ENCODE measurements around the gene FBXO17.
"Not testable (repeated sequence)": the region's sequence is repeated elsewhere in the genome, so short reads cannot be mapped to it uniquely, and the experiment has no call there.

Gene FBXO17

GRCh38 chr19:38975214-38975860, at the start of gene FBXO17:
Gene FBXO17, minus strand, starts transcription at chr19:38975742. Its CDS starts 25,423 bp downstream, at chr19:38950319.
- DNase-seq, result peak; percentile 45

GRCh38 chr19:39024875-39025641, 49.5 kb upstream of the FBXO17 start:
- DNase-seq, result no peak

GRCh38 chr19:39021063-39021462, 45.5 kb upstream of the FBXO17 start:
- no peak for DNase-seq

GRCh38 chr19:39017646-39018045, 42.1 kb upstream of the FBXO17 start:
- no peak for DNase-seq

- DNase-seq, result no peak
These were observed 41.5 kb upstream of the FBXO17 start for GRCh38 chr19:39017026-39017425.

GRCh38 chr19:39014037-39014436, 38.5 kb upstream of the FBXO17 start:
- DNase-seq, result no peak

GRCh38 chr19:39009001-39009400, 33.5 kb upstream of the FBXO17 start:
- DNase-seq, result no peak

GRCh38 chr19:39008137-39008536, 32.6 kb upstream of the FBXO17 start:
- no peak for DNase-seq

- no peak for DNase-seq
These were observed 31.6 kb upstream of the FBXO17 start for GRCh38 chr19:39007096-39007495.

- DNase-seq, result no peak
These were observed 28.9 kb upstream of the FBXO17 start for GRCh38 chr19:39004403-39004802.

GRCh38 chr19:39003796-39004195, 28.3 kb upstream of the FBXO17 start:
- DNase-seq, result no peak

GRCh38 chr19:39003188-39003587, 27.6 kb upstream of the FBXO17 start:
- DNase-seq, result no peak

GRCh38 chr19:39001041-39001440, 25.5 kb upstream of the FBXO17 start:
- DNase-seq, result no peak

- DNase-seq, result not testable (repeated sequence)
These were observed 22.0 kb upstream of the FBXO17 start for GRCh38 chr19:38997576-38997975.

- peak; percentile 53 for DNase-seq
These were observed 17.7 kb upstream of the FBXO17 start for GRCh38 chr19:38993271-38993670.

GRCh38 chr19:38990949-38991697, 15.6 kb upstream of the FBXO17 start:
- DNase-seq, result peak; percentile 27

- DNase-seq, result not testable (repeated sequence)
These were observed 14.1 kb upstream of the FBXO17 start for GRCh38 chr19:38989614-38990013.

- peak; percentile 73 for DNase-seq
These were observed 13.6 kb upstream of the FBXO17 start for GRCh38 chr19:38989066-38989605.

GRCh38 chr19:38988627-38989026, 13.1 kb upstream of the FBXO17 start:
- not testable (repeated sequence) for DNase-seq

GRCh38 chr19:38987745-38988144, 12.2 kb upstream of the FBXO17 start:
- not testable (repeated sequence) for DNase-seq

- DNase-seq, result no peak
These were observed 9.7 kb upstream of the FBXO17 start for GRCh38 chr19:38985262-38985661.

- no peak for DNase-seq
These were observed 5.2 kb upstream of the FBXO17 start for GRCh38 chr19:38980583-38981374.
